Peyer's patch (tissue), 4 donors: ENCODE results near the gene SORCS3.

Experiments used
- CTCF ChIP-seq, 6 experiments: fragments of 450-650 bp in 4 of 6; fragments of 200-600 bp in 2 of 6; sonication (generic) in 1 of 6; IDR thresholded peaks; one replicate each; pipeline ENCODE4 v1.5.1; 2017 to 2019; ENCODE audit warnings: antibody characterized with exemption in 6 of 6, mild to moderate bottlenecking in 3 of 6, moderate library complexity in 1 of 6
- POLR2A ChIP-seq, 2 donors: fragments of 450-650 bp; IDR thresholded peaks; one replicate each; pipeline ENCODE4 v1.5.1; 2017; ENCODE audit warnings: antibody characterized with exemption in 2 of 2, mild to moderate bottlenecking in 2 of 2, moderate library complexity in 2 of 2

- TF ChIP-seq CTCF (IDR thresholded peaks at IDR 0.05) (no peak), POLR2A (IDR thresholded peaks at IDR 0.05) (no peak)
Observed at GRCh38 chr10:105071980-105072379, 430.9 kb downstream of the SORCS3 start.
